IMR-90 (cell line): ENCODE measurements around the gene ENAM. TPM values are rescaled to one million over a fixed set of nuclear protein-coding genes. Genes with fewer than 3 reads are reported as not detected.

ENCODE experiments used
- ATAC-seq: fragments of 200-7000 bp; cut with Tn5 transposase; 2 replicates; pipeline ENCODE4 v1.9.1; 2020; ENCODE audit warnings: low read depth, mild to moderate bottlenecking, moderate library complexity
- BruUV-seq: library from RNA; stranded (reverse); fragments of 400-500 nt; replicated peaks from 2 replicates; lab custom pipeline; 2021; lab: Mats Ljungman, UMichigan
- CTCF ChIA-PET: fragments of 300-600 bp; formaldehyde crosslinking; extraction: SDS; loops from one replicate; lab custom pipeline; 2021; ENCODE audit warnings: antibody characterized with exemption; lab: Yijun Ruan, JAX
- POLR2A ChIA-PET: fragments of 300-600 bp; sonication (Branson Sonifier 250); formaldehyde crosslinking; loops from one replicate; lab custom pipeline; 2022; ENCODE audit warnings: antibody characterized with exemption; ENCODE audit not compliant: unreplicated experiment; lab: Charles Lee
- DNase-seq: peaks from one replicate; pipeline ENCODE4 v3.0.0; 2013
- H2AFZ ChIP-seq: replicated peaks from 2 replicates; pipeline ENCODE3; 2013; ENCODE audit warnings: low read length, mild to moderate bottlenecking; ENCODE audit not compliant: poor library complexity
- H2AK5ac ChIP-seq: 2 replicates; pipeline ENCODE4 v1.6.1; 2013; ENCODE audit warnings: low read depth, low read length, inconsistent platforms
- H2AK9ac ChIP-seq: replicated peaks from 2 replicates; pipeline ENCODE3; 2013; ENCODE audit warnings: mild to moderate bottlenecking, low read depth, low read length, moderate library complexity; ENCODE audit not compliant: poor library complexity
- H2BK120ac ChIP-seq: 2 replicates; pipeline ENCODE4 v1.6.1; 2013; ENCODE audit warnings: low read depth, low read length, inconsistent platforms
- H2BK15ac ChIP-seq: 3 replicates; pipeline ENCODE4 v1.6.1; 2013; ENCODE audit warnings: low read depth, low read length, inconsistent platforms
- H2BK20ac ChIP-seq: 2 replicates; pipeline ENCODE4 v1.6.1; 2013; ENCODE audit warnings: low read depth, mild to moderate bottlenecking, inconsistent platforms, low read length, moderate library complexity
- H2BK5ac ChIP-seq: 2 replicates; pipeline ENCODE4 v1.6.1; 2013; ENCODE audit warnings: mild to moderate bottlenecking, low read depth, low read length, inconsistent platforms; ENCODE audit not compliant: poor library complexity, severe bottlenecking
- H3K14ac ChIP-seq: replicated peaks from 2 replicates; pipeline ENCODE4 v1.6.1; 2013; ENCODE audit warnings: low read depth, low read length, inconsistent platforms
- H3K18ac ChIP-seq: 2 replicates; pipeline ENCODE4 v1.6.1; 2013; ENCODE audit warnings: low read depth, low read length, control low read depth
- H3K23ac ChIP-seq: 2 replicates; pipeline ENCODE4 v1.6.1; 2013; ENCODE audit warnings: low read depth, low read length, inconsistent platforms
- H3K27ac ChIP-seq: 2 replicates; pipeline ENCODE4 v1.5.1; 2013; ENCODE audit warnings: mild to moderate bottlenecking, control low read depth, low read length; ENCODE audit not compliant: insufficient read depth
- H3K27me3 ChIP-seq: 2 replicates; pipeline ENCODE4 v1.6.1; 2013; ENCODE audit warnings: low read length; ENCODE audit not compliant: control insufficient read depth, insufficient read depth
- H3K36me3 ChIP-seq: 2 replicates; pipeline ENCODE4 v1.6.1; 2013; ENCODE audit warnings: low read length, mixed read lengths; ENCODE audit not compliant: control insufficient read depth, insufficient read depth
- H3K4ac ChIP-seq: 2 replicates; pipeline ENCODE4 v1.6.1; 2013; ENCODE audit warnings: low read depth, low read length, inconsistent platforms
- H3K4me1 ChIP-seq: 2 replicates; pipeline ENCODE4 v1.6.1; 2013; ENCODE audit warnings: low read length, mixed read lengths; ENCODE audit not compliant: control insufficient read depth, insufficient read depth
- H3K4me2 ChIP-seq: 2 replicates; pipeline ENCODE4 v1.6.1; 2013; ENCODE audit warnings: low read depth, mild to moderate bottlenecking, control low read depth, low read length, moderate library complexity
- H3K4me3 ChIP-seq: 2 replicates; pipeline ENCODE4 v1.5.1; 2013; ENCODE audit warnings: low read depth, mild to moderate bottlenecking, control low read depth, low read length, moderate library complexity; ENCODE audit not compliant: insufficient read depth
- H3K56ac ChIP-seq: 2 replicates; pipeline ENCODE4 v1.6.1; 2013; ENCODE audit warnings: low read length, inconsistent platforms; ENCODE audit not compliant: insufficient read depth; ENCODE audit errors: extremely low read depth
- H3K79me1 ChIP-seq, 2 experiments: 2 replicates each; pipeline ENCODE4 v1.6.1; 2013; ENCODE audit warnings: low read length in 2 of 2, inconsistent platforms in 1 of 2, low read depth in 1 of 2
- H3K9ac ChIP-seq: 2 replicates; pipeline ENCODE4 v1.6.1; 2013; ENCODE audit warnings: low read depth, low read length, control low read depth
- H3K9me1 ChIP-seq: 2 replicates; pipeline ENCODE4 v1.6.1; 2013; ENCODE audit warnings: low read length, inconsistent platforms; ENCODE audit not compliant: insufficient read depth
- H3K9me3 ChIP-seq: 2 replicates; pipeline ENCODE4 v1.6.1; 2013; ENCODE audit warnings: low read length; ENCODE audit not compliant: control insufficient read depth, insufficient read depth
- H4K20me1 ChIP-seq: 2 replicates; pipeline ENCODE4 v1.6.1; 2013; ENCODE audit warnings: low read length, inconsistent platforms; ENCODE audit not compliant: insufficient read depth
- H4K5ac ChIP-seq: 2 replicates; pipeline ENCODE4 v1.6.1; 2013; ENCODE audit warnings: mild to moderate bottlenecking, low read depth, low read length, control low read depth
- H4K8ac ChIP-seq, 2 experiments: 2 replicates each; pipeline ENCODE4 v1.6.1; 2013; ENCODE audit warnings: low read depth in 2 of 2, low read length in 2 of 2, control low read depth in 1 of 2, inconsistent platforms in 1 of 2
- H4K91ac ChIP-seq: 2 replicates; pipeline ENCODE4 v1.6.1; 2013; ENCODE audit warnings: low read depth, low read length, inconsistent platforms; ENCODE audit not compliant: insufficient read depth
- BHLHE40 ChIP-seq: fragments of 150-350 bp; IDR thresholded peaks from 2 replicates; pipeline ENCODE4 v1.6.1; 2016; ENCODE audit warnings: mild to moderate bottlenecking, low read depth, low read length
- CHD1 ChIP-seq: IDR thresholded peaks from 2 replicates; pipeline ENCODE4 v1.6.1; 2012; ENCODE audit warnings: low read depth, low read length, improper control_type of control experiment
- MAFK ChIP-seq: IDR thresholded peaks from 2 replicates; pipeline ENCODE4 v1.6.1; 2012; ENCODE audit warnings: low read depth, low read length, improper control_type of control experiment
- NFE2L2 ChIP-seq: fragments of 150-350 bp; IDR thresholded peaks from 2 replicates; pipeline ENCODE4 v1.6.1; 2016; ENCODE audit warnings: low read depth, mild to moderate bottlenecking, low read length
- RFX5 ChIP-seq: IDR thresholded peaks from 2 replicates; pipeline ENCODE4 v1.8.0; 2012; ENCODE audit warnings: low read depth, mild to moderate bottlenecking, low read length, moderate library complexity
- SMC3 ChIP-seq: fragments of 150-350 bp; IDR thresholded peaks from 2 replicates; pipeline ENCODE4 v1.6.1; 2016; ENCODE audit warnings: low read depth, mild to moderate bottlenecking, antibody characterized with exemption, low read length, moderate library complexity
- WGBS, 2 experiments: methylation state at CpG; one replicate each; pipeline versions ENCODE4 v1.1.5 to v1.1.7; 2013; ENCODE audit warnings: missing lambda C conversion rate in 2 of 2; ENCODE audit not compliant: insufficient read length in 1 of 2; ENCODE audit errors: extremely low coverage in 2 of 2; 5-methylcytosine and 5-hydroxymethylcytosine counted together
- dilution Hi-C: fragments of 300-500 bp; cut with HindIII; formaldehyde crosslinking; loops from one replicate; pipeline ENCODE4 v1.14.3; 2018; ENCODE audit warnings: low sequenced_read_pairs; ENCODE audit not compliant: unreplicated experiment
- in situ Hi-C: fragments of 300-500 bp; cut with MboI; formaldehyde crosslinking; loops from 3 replicates; pipeline ENCODE4 v1.14.3; 2019; ENCODE audit warnings: low sequenced_read_pairs, inconsistent platforms, mixed read lengths
- intact Hi-C: fragments of 100-400 bp; cut with micrococcal nuclease; formaldehyde crosslinking; loops from 2 replicates; pipeline ENCODE4 v1.10.0; 2022
- polyA plus RNA-seq, 3 experiments: library from polyadenylated mRNA; depleted of rRNA; stranded (reverse); fragments of >200 nt; gene quantifications; 2 replicates each; pipeline ENCODE4 v1.2.3, GENCODE V29; 2012; ENCODE audit warnings: low replicate concordance in 1 of 3
- total RNA-seq: library from RNA; depleted of rRNA; stranded (reverse); fragments of >200 nt; gene quantifications from 2 replicates; pipeline ENCODE4 v1.2.3, GENCODE V29; 2012
- TF ChIP-seq, protein P1 (sequence below): fragments of 150-350 bp; IDR thresholded peaks from 2 replicates; pipeline ENCODE4 v1.6.1; 2017; ENCODE audit warnings: mild to moderate bottlenecking, antibody characterized with exemption, low read length, low read depth
- TF ChIP-seq, protein P2 (sequence below): conservative IDR thresholded peaks from 2 replicates; pipeline ENCODE4 v1.5.1; 2012; ENCODE audit warnings: mild to moderate bottlenecking, low read depth, low read length, improper control_type of control experiment

Gene ENAM
- total and polyA plus RNA-seq, 2 of the 4 experiments (the other 2 are of a cell fraction), result under 0.01 to 0.10 TPM

DNA sequence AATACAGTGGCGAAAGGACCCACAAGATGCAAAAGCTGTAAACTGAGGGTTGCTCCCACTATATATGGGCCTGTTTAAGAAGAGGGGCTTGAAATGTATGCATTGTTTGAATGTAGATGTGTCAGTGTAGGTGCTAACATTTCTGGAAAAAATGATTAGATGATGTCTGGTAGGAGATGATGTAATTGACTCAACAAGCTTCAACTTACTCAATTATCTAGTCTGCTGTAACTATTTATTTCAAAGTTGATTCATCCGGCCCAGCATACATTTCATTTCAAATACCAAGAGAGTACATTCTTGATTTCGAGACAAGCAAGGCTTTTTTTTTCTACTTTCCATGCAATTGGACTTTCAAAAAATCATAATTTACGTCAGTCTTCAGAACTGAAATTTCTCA lies 9.3 kb upstream of the ENAM start:
- no peak overlapping the region for H3K23ac ChIP-seq
- no peak for DNase-seq
- H3K14ac ChIP-seq, result no peak overlapping the region
- H3K27ac ChIP-seq, result no peak overlapping the region
- dilution Hi-C loops, result no loop called here
- no peaks in the 10 kb centered on the region for H4K20me1 ChIP-seq
- ChIA-PET POLR2A (no interaction called here), CTCF (no interaction called here)
- ATAC-seq, result no peak
- no peak overlapping the region for H4K91ac ChIP-seq
- H3K4me1 ChIP-seq, result no peaks in the 10 kb centered on the region
- intact Hi-C loops, result no loop called here
- H2BK20ac ChIP-seq, result no peak overlapping the region
- TF ChIP-seq MAFK (no peak), SMC3 (no peak), RFX5 (no peak), CHD1 (no peak), BHLHE40 (no peak), NFE2L2 (no peak)
- TF ChIP-seq, protein P1, sequence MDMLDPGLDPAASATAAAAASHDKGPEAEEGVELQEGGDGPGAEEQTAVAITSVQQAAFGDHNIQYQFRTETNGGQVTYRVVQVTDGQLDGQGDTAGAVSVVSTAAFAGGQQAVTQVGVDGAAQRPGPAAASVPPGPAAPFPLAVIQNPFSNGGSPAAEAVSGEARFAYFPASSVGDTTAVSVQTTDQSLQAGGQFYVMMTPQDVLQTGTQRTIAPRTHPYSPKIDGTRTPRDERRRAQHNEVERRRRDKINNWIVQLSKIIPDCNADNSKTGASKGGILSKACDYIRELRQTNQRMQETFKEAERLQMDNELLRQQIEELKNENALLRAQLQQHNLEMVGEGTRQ, result no peak
- TF ChIP-seq, protein P2, sequence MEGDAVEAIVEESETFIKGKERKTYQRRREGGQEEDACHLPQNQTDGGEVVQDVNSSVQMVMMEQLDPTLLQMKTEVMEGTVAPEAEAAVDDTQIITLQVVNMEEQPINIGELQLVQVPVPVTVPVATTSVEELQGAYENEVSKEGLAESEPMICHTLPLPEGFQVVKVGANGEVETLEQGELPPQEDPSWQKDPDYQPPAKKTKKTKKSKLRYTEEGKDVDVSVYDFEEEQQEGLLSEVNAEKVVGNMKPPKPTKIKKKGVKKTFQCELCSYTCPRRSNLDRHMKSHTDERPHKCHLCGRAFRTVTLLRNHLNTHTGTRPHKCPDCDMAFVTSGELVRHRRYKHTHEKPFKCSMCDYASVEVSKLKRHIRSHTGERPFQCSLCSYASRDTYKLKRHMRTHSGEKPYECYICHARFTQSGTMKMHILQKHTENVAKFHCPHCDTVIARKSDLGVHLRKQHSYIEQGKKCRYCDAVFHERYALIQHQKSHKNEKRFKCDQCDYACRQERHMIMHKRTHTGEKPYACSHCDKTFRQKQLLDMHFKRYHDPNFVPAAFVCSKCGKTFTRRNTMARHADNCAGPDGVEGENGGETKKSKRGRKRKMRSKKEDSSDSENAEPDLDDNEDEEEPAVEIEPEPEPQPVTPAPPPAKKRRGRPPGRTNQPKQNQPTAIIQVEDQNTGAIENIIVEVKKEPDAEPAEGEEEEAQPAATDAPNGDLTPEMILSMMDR, result no peak
- H4K8ac ChIP-seq, result no peak overlapping the region
- H2AK5ac ChIP-seq, result no peak overlapping the region
- H4K5ac ChIP-seq, result no peak overlapping the region
- H3K4me2 ChIP-seq, result no peak overlapping the region
- H3K9ac ChIP-seq, result no peak overlapping the region
- H2AFZ ChIP-seq, result no peak overlapping the region
- H3K56ac ChIP-seq, result no peak overlapping the region
- in situ Hi-C loops, result loop anchor here (25.0 kb wide), 1 partner anchor 1093 kb away; no protein-coding TSS in a partner anchor
- no peak overlapping the region for H3K18ac ChIP-seq
- BruUV-seq, result no TSS peak
- H2BK5ac ChIP-seq, result no peak overlapping the region
- H3K79me1 ChIP-seq, result no peaks in the 10 kb centered on the region
- no peak overlapping the region for H2BK15ac ChIP-seq
- H3K27me3 ChIP-seq, result peaks cover 2% of the 10 kb centered on the region; the same call in 1 of the 2 replicates
- H2BK120ac ChIP-seq, result no peak overlapping the region
- no peak overlapping the region for H3K4me3 ChIP-seq
- no peaks in the 10 kb centered on the region for H3K9me3 ChIP-seq
- 100% methylated on average over 2 of the region's 4 CpGs; no CpG with 5 or more reads in 1 of the 2 experiments for WGBS, 2 experiments
- H3K36me3 ChIP-seq, result no peaks in the 10 kb centered on the region
- no peak overlapping the region for H2AK9ac ChIP-seq
- no peaks in the 10 kb centered on the region for H3K9me1 ChIP-seq
- no peak overlapping the region for H3K4ac ChIP-seq
